ENCODE measurements around the gene CKS2. TPM values are rescaled to one million over a fixed set of nuclear protein-coding genes. Genes with fewer than 3 reads are reported as not detected.

The CKS2 gene
- polyA plus RNA-seq, 1 experiment = 128 TPM

GRCh38 chr9:89311346-89312221 is 589 bp downstream of the CKS2 start:
- H3K4me3 ChIP-seq (ENCODE audit: low read depth, low read length) = peak overlapping the region; percentile 79
- no peak for TF ChIP-seq CTCF (IDR thresholded peaks at IDR 0.05; ENCODE audit: insufficient read depth, low read depth, low read length)
- no peak for DNase-seq (ENCODE audit: low read depth)
- ChIA-PET POLR2A (no interaction called here), CTCF (no interaction called here)
- no peaks in the 10 kb centered on the region for H3K36me3 ChIP-seq (ENCODE audit: control insufficient read depth, insufficient read depth, low read length)
- no peaks in the 10 kb centered on the region for H3K27me3 ChIP-seq (ENCODE audit: control insufficient read depth, insufficient read depth, low read length)

- CTCF ChIA-PET = no interaction called here
- no peak for DNase-seq (ENCODE audit: low read depth)
- POLR2A ChIA-PET = no interaction called here
These were observed 1.2 kb downstream of the CKS2 start for GRCh38 chr9:89312222-89312571.

GRCh38 chr9:89313842-89314241 is 2.8 kb downstream of the CKS2 start:
- ChIA-PET CTCF (interaction anchor here (0.6 kb wide), 1 partner anchor 235 kb away, joined by 3 read pairs; no protein-coding TSS in a partner anchor), POLR2A (no interaction called here)
- H3K27me3 ChIP-seq (ENCODE audit: control insufficient read depth, insufficient read depth, low read length) = no peaks in the 10 kb centered on the region
- DNase-seq (ENCODE audit: low read depth) = no peak
- no peaks in the 10 kb centered on the region for H3K36me3 ChIP-seq (ENCODE audit: control insufficient read depth, insufficient read depth, low read length)
- 0 out of 2 replicates have a peak overlapping the region, but pooled peaks have one; percentile 7 for H3K4me3 ChIP-seq (ENCODE audit: low read depth, low read length)
- TF ChIP-seq CTCF (IDR thresholded peaks at IDR 0.05; ENCODE audit: insufficient read depth, low read depth, low read length) = no peak

More at GRCh38 chr9:89312222-89312571, 1.2 kb downstream of the CKS2 start:
- no peak for TF ChIP-seq CTCF (IDR thresholded peaks at IDR 0.05; ENCODE audit: insufficient read depth, low read depth, low read length)
- H3K4me3 ChIP-seq (ENCODE audit: low read depth, low read length) = peak overlapping the region; percentile 79
- H3K36me3 ChIP-seq (ENCODE audit: control insufficient read depth, insufficient read depth, low read length) = no peaks in the 10 kb centered on the region
- no peaks in the 10 kb centered on the region for H3K27me3 ChIP-seq (ENCODE audit: control insufficient read depth, insufficient read depth, low read length)

GRCh38 chr9:89314955-89315354 is 4.0 kb downstream of the CKS2 start:
- ChIA-PET POLR2A (interaction anchor here (0.6 kb wide), 1 partner anchor 211 kb away, joined by 3 read pairs; no protein-coding TSS in a partner anchor), CTCF (no interaction called here)
- no peak for TF ChIP-seq CTCF (IDR thresholded peaks at IDR 0.05; ENCODE audit: insufficient read depth, low read depth, low read length)
- no peak overlapping the region for H3K4me3 ChIP-seq (ENCODE audit: low read depth, low read length)
- no peaks in the 10 kb centered on the region for H3K36me3 ChIP-seq (ENCODE audit: control insufficient read depth, insufficient read depth, low read length)
- DNase-seq (ENCODE audit: low read depth) = no peak
- no peaks in the 10 kb centered on the region for H3K27me3 ChIP-seq (ENCODE audit: control insufficient read depth, insufficient read depth, low read length)

- Histone ChIP-seq H3K27me3 (ENCODE audit: control insufficient read depth, insufficient read depth, low read length) (no peaks in the 10 kb centered on the region), H3K4me3 (ENCODE audit: low read depth, low read length) (no peak overlapping the region), H3K36me3 (ENCODE audit: control insufficient read depth, insufficient read depth, low read length) (no peaks in the 10 kb centered on the region)
- POLR2A ChIA-PET = no interaction called here
- CTCF ChIA-PET = no interaction called here
- DNase-seq (ENCODE audit: low read depth) = no peak
- no peak for TF ChIP-seq CTCF (IDR thresholded peaks at IDR 0.05; ENCODE audit: insufficient read depth, low read depth, low read length)
These were observed 4.5 kb downstream of the CKS2 start for GRCh38 chr9:89315482-89315881.
